LNCaP clone FGC (cell line): Measurements from ENCODE around the gene FRMD4A.

Experiments
- DNase-seq: peaks from one replicate; pipeline ENCODE4 v3.0.0-alpha.2; 2011; ENCODE audit warnings: low read depth
- H3K4me3 ChIP-seq: 2 replicates; pipeline ENCODE4 v1.5.1; 2011; ENCODE audit warnings: mild to moderate bottlenecking, low read depth, low read length, control low read depth
- TF ChIP-seq, protein P1 (sequence below): IDR thresholded peaks from 2 replicates; pipeline ENCODE4 v1.5.1; 2012; ENCODE audit warnings: mild to moderate bottlenecking; ENCODE audit not compliant: control insufficient read depth, insufficient read depth; ENCODE audit errors: extremely low read depth

The FRMD4A gene

GRCh38 chr10:13627459-13628310 lies 703.0 kb downstream of the FRMD4A start:
- no peak overlapping the region for H3K4me3 ChIP-seq

GRCh38 chr10:13624630-13625029 lies 706.1 kb downstream of the FRMD4A start:
- TF ChIP-seq, protein P1, sequence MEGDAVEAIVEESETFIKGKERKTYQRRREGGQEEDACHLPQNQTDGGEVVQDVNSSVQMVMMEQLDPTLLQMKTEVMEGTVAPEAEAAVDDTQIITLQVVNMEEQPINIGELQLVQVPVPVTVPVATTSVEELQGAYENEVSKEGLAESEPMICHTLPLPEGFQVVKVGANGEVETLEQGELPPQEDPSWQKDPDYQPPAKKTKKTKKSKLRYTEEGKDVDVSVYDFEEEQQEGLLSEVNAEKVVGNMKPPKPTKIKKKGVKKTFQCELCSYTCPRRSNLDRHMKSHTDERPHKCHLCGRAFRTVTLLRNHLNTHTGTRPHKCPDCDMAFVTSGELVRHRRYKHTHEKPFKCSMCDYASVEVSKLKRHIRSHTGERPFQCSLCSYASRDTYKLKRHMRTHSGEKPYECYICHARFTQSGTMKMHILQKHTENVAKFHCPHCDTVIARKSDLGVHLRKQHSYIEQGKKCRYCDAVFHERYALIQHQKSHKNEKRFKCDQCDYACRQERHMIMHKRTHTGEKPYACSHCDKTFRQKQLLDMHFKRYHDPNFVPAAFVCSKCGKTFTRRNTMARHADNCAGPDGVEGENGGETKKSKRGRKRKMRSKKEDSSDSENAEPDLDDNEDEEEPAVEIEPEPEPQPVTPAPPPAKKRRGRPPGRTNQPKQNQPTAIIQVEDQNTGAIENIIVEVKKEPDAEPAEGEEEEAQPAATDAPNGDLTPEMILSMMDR = no peak
- no peak overlapping the region for H3K4me3 ChIP-seq
- DNase-seq = no peak

More at GRCh38 chr10:13627459-13628310, 703.0 kb downstream of the FRMD4A start:
- no peak for DNase-seq
- TF ChIP-seq, protein P1 = no peak

DNA sequence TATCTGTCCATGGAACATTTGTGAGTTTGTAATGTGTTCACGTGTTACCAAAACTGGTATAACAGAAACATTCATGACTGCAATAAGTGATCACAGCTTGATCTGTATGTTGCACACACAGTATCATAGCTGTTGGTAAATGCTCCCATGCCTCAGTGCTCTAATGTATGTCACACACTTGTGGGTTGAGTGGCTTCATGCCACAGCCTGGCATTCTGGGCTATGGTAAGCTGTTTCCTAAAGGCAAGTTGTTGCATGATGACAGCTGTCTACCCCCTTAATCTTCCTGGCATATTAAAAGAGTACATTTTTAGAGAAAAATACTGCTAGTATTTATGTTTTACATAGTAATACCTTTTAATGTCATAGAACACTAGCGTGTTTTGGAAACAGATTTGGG lies 708.8 kb downstream of the FRMD4A start:
- TF ChIP-seq, protein P1 = no peak
- no peak overlapping the region for H3K4me3 ChIP-seq
- no peak for DNase-seq

GRCh38 chr10:13617116-13617515 lies 713.6 kb downstream of the FRMD4A start:
- DNase-seq = no peak
- TF ChIP-seq, protein P1 = no peak
- H3K4me3 ChIP-seq = no peak overlapping the region

DNA sequence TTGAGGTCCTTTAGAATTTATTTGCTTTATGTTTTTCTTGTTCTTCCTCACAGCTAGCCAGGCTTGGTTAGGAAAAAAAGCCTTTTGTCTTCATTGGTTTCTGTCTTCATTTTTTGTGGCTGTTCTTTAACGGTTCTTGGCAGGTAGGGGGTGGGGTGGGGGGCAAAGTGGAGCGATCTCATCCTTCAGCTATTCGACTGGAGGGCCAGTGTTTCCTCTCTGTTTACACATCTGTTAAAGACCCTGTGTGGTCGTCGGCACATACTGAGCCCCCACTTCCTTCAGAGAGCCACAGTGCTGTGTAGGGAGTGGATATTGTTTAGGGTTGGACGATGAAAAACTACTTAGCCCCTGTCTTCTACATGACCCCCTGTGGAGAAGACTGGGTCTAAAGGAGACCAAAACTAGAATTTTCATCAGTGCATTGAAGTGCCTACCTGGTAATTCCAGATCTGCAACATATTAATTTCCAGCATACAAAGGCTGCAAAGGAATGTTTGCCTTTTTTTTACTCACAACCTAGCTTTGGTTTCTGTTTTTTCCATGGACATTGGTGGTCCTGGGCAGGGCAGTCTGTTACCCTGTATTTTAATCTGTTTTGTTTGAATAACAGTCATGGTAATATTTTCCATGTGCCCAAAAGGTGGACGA lies 714.9 kb downstream of the FRMD4A start:
- DNase-seq = no peak
- TF ChIP-seq, protein P1 = no peak
- H3K4me3 ChIP-seq = no peak overlapping the region

- no peak overlapping the region for H3K4me3 ChIP-seq
- TF ChIP-seq, protein P1 = peak; percentile 16; the same call in 1 of the 2 replicates
- peak; percentile 36 for DNase-seq
These were observed 716.0 kb downstream of the FRMD4A start for GRCh38 chr10:13614530-13615332.
